HG03342 (cell line): ENCODE data around the gene SLC13A2.

Experiments
- ATAC-seq: cut with Tn5 transposase; IDR thresholded peaks from one replicate; pipeline ENCODE4 v1.9.1; 2021; ENCODE audit warnings: mild to moderate bottlenecking, moderate library complexity; ENCODE audit not compliant: unreplicated experiment

Gene SLC13A2

GRCh38 chr17:28533091-28533807, 59.8 kb downstream of the SLC13A2 start:
- ATAC-seq = no peak

GRCh38 chr17:28534740-28535375, 61.4 kb downstream of the SLC13A2 start:
- ATAC-seq = no peak

GRCh38 chr17:28536532-28537218, 63.2 kb downstream of the SLC13A2 start:
- no peak for ATAC-seq

- no peak for ATAC-seq
Measured at GRCh38 chr17:28537219-28537610, 63.8 kb downstream of the SLC13A2 start.

GRCh38 chr17:28538296-28538895, 65.0 kb downstream of the SLC13A2 start:
- no peak for ATAC-seq

- no peak for ATAC-seq
Measured at GRCh38 chr17:28540231-28540630, 66.8 kb downstream of the SLC13A2 start.

GRCh38 chr17:28541439-28541838, 68.0 kb downstream of the SLC13A2 start:
- ATAC-seq = no peak

GRCh38 chr17:28544402-28545140, 71.1 kb downstream of the SLC13A2 start:
- no peak for ATAC-seq

- no peak for ATAC-seq
Measured at GRCh38 chr17:28545141-28545503, 71.7 kb downstream of the SLC13A2 start.

GRCh38 chr17:28545787-28546415, 72.5 kb downstream of the SLC13A2 start:
- ATAC-seq = no peak

- no peak for ATAC-seq
Measured at GRCh38 chr17:28547096-28547622, 73.7 kb downstream of the SLC13A2 start.
